Ishikawa (cell line): ENCODE results near the gene USP33.

ENCODE experiments used
- CEBPB ChIP-seq: IDR thresholded peaks from 2 replicates; pipeline ENCODE4 v1.6.1; 2012
- CREB1 ChIP-seq: IDR thresholded peaks from 2 replicates; pipeline ENCODE4 v1.6.1; 2012; ENCODE audit warnings: low read depth
- EGR1 ChIP-seq: IDR thresholded peaks from 2 replicates; pipeline ENCODE4 v1.6.1; 2012
- EP300 ChIP-seq: IDR thresholded peaks from 2 replicates; pipeline ENCODE4 v1.6.1; 2012; ENCODE audit warnings: borderline replicate concordance
- FOXM1 ChIP-seq: IDR thresholded peaks from 2 replicates; pipeline ENCODE4 v1.6.1; 2012; ENCODE audit warnings: low read depth, borderline replicate concordance
- NFIC ChIP-seq: IDR thresholded peaks from 2 replicates; pipeline ENCODE4 v1.6.1; 2012
- RAD21 ChIP-seq: IDR thresholded peaks from 2 replicates; pipeline ENCODE4 v1.6.1; 2012; ENCODE audit warnings: low read depth
- TAF1 ChIP-seq: IDR thresholded peaks from 2 replicates; pipeline ENCODE4 v1.6.1; 2012; ENCODE audit warnings: low read depth, mild to moderate bottlenecking
- TCF12 ChIP-seq: IDR thresholded peaks from 2 replicates; pipeline ENCODE4 v1.6.1; 2012; ENCODE audit warnings: low read depth
- TEAD4 ChIP-seq: IDR thresholded peaks from 2 replicates; pipeline ENCODE4 v1.6.1; 2012
- YY1 ChIP-seq: IDR thresholded peaks from 2 replicates; pipeline ENCODE4 v1.6.1; 2012; ENCODE audit warnings: low read depth
- ZBTB7A ChIP-seq: IDR thresholded peaks from 2 replicates; pipeline ENCODE4 v1.6.1; 2012; ENCODE audit warnings: low read depth
- TF ChIP-seq, protein P1 (sequence below): IDR thresholded peaks from 2 replicates; pipeline ENCODE4 v1.6.1; 2012
- TF ChIP-seq, protein P2 (sequence below): IDR thresholded peaks from 2 replicates; pipeline ENCODE4 v1.6.1; 2012
- TF ChIP-seq, protein P3 (sequence below): IDR thresholded peaks from 2 replicates; pipeline ENCODE4 v1.6.1; 2012; ENCODE audit warnings: low read depth, mild to moderate bottlenecking

Gene USP33

DNA sequence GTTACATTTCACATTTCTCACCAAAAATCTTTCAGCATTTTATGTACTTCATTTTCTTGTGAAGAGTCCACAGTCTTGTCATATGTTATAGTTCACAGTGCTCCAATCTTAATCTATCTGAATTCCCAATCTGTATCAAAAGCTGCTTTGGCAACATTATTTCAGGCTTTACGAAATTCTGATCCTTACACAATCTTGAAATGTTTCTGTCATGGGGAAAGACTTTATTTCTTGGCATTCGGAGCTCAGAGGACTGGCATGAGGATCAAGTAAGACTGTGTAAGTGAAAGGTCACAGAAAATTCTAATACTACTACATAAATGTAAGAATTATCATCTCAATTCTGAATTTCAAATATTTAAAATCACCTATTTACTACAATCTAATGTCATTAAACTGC, 2.0 kb downstream of the USP33 start:
- TF ChIP-seq TEAD4: no peak
- no peak for TF ChIP-seq EGR1
- no peak for TF ChIP-seq RAD21
- no peak for TF ChIP-seq ZBTB7A
- TF ChIP-seq EP300: no peak
- TF ChIP-seq CEBPB: no peak
- no peak for TF ChIP-seq NFIC
- no peak for TF ChIP-seq TCF12
- no peak for TF ChIP-seq FOXM1
- TF ChIP-seq CREB1: no peak

DNA sequence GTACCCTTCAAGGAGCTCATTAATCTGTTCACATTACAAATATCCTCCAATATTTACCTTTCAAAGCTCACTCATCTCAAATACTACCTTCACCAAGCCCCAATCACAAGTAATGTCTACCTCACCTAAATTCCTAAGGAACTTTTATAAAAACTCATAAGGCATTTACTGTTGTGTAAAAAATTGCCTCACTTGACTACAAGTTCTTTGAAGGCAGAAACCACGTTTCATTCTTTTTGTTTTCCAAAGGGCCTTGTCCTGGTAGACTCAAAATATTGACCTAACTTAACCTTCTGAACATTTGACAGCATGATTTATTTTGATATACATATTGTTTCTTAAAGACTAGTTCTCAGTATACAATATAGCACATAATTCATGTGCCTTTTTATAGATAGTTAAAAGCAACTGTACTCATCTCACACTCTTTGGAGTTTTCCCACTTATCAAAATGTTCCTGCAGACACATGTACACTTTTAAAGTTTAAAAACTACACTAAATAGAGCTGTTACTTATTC, 2.5 kb downstream of the USP33 start:
- TF ChIP-seq EGR1: no peak
- no peak for TF ChIP-seq EP300
- TF ChIP-seq, protein P1, sequence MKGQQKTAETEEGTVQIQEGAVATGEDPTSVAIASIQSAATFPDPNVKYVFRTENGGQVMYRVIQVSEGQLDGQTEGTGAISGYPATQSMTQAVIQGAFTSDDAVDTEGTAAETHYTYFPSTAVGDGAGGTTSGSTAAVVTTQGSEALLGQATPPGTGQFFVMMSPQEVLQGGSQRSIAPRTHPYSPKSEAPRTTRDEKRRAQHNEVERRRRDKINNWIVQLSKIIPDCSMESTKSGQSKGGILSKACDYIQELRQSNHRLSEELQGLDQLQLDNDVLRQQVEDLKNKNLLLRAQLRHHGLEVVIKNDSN: no peak
- TF ChIP-seq TEAD4: no peak
- no peak for TF ChIP-seq ZBTB7A
- no peak for TF ChIP-seq NFIC
- TF ChIP-seq, protein P2, sequence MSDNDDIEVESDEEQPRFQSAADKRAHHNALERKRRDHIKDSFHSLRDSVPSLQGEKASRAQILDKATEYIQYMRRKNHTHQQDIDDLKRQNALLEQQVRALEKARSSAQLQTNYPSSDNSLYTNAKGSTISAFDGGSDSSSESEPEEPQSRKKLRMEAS: no peak
- no peak for TF ChIP-seq CEBPB
- TF ChIP-seq RAD21: no peak
- TF ChIP-seq CREB1: no peak
- no peak for TF ChIP-seq YY1
- TF ChIP-seq FOXM1: no peak
- TF ChIP-seq, protein P3, sequence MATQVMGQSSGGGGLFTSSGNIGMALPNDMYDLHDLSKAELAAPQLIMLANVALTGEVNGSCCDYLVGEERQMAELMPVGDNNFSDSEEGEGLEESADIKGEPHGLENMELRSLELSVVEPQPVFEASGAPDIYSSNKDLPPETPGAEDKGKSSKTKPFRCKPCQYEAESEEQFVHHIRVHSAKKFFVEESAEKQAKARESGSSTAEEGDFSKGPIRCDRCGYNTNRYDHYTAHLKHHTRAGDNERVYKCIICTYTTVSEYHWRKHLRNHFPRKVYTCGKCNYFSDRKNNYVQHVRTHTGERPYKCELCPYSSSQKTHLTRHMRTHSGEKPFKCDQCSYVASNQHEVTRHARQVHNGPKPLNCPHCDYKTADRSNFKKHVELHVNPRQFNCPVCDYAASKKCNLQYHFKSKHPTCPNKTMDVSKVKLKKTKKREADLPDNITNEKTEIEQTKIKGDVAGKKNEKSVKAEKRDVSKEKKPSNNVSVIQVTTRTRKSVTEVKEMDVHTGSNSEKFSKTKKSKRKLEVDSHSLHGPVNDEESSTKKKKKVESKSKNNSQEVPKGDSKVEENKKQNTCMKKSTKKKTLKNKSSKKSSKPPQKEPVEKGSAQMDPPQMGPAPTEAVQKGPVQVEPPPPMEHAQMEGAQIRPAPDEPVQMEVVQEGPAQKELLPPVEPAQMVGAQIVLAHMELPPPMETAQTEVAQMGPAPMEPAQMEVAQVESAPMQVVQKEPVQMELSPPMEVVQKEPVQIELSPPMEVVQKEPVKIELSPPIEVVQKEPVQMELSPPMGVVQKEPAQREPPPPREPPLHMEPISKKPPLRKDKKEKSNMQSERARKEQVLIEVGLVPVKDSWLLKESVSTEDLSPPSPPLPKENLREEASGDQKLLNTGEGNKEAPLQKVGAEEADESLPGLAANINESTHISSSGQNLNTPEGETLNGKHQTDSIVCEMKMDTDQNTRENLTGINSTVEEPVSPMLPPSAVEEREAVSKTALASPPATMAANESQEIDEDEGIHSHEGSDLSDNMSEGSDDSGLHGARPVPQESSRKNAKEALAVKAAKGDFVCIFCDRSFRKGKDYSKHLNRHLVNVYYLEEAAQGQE: no peak
- no peak for TF ChIP-seq TCF12
- TF ChIP-seq TAF1: no peak

DNA sequence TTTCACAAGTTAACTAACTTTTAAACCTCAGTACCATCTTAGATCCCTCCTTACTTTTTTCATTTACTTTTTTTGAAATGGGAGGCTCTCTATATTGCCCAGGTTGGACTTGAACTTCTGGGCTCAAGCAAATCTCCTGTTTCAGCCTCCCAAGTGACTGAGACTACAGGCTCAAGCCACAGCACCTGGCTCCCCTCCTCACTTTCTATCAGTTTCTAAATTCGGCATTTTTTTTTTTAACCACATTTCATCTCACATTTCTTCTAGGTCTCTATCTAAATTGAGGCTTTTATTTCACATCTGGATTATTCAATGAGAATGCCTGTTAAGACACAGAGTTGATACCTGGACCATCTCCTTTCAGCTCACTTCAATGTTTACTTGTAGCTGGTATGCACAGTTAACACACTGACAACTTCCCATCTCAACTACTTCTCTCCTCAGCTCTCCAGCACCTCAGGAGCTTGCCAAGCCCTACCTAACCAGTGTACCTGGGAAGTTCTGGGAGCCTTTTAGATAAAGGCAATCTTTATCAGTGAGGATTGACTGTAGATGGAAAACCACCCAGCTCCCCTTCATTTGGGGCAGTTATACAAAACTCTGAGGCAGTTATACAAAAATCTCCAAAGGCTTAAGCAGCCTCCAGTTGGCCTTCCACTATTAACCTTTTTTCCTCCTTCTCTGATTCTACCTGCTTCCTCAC, 3.4 kb downstream of the USP33 start:
- TF ChIP-seq YY1 (no peak), CREB1 (no peak), EP300 (no peak), CEBPB (no peak)

DNA sequence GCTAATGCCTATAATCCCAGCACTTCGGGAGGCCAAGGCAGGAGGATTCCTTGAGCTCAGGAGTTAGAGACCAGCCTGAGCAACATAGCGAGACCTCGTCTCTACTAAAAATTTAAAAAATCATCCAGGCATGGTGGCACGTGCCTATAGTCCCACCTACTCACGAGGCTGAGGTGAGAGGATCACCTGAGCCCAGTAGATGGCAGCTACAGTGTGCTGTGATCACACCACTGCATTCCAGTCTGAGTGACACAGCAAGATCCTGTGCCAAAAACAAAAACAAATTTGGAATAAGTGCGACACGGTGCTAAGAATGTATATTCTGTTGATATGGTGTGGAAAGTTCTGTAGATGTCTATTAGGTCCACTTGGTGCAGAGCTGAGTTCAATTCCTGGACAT, 15.1 kb downstream of the USP33 start:
- TF ChIP-seq FOXM1: no peak
- TF ChIP-seq NFIC: 0 out of 2 replicates have a peak, but pooled peaks have one; percentile 19
- TF ChIP-seq, protein P1: peak; percentile 51; the same call in 1 of the 2 replicates
- TF ChIP-seq, protein P3: no peak
- TF ChIP-seq TEAD4: 0 out of 2 replicates have a peak, but pooled peaks have one; percentile 33
- TF ChIP-seq, protein P2: peak; percentile 87
- TF ChIP-seq RAD21: peak; percentile 22; the same call in 1 of the 2 replicates

DNA sequence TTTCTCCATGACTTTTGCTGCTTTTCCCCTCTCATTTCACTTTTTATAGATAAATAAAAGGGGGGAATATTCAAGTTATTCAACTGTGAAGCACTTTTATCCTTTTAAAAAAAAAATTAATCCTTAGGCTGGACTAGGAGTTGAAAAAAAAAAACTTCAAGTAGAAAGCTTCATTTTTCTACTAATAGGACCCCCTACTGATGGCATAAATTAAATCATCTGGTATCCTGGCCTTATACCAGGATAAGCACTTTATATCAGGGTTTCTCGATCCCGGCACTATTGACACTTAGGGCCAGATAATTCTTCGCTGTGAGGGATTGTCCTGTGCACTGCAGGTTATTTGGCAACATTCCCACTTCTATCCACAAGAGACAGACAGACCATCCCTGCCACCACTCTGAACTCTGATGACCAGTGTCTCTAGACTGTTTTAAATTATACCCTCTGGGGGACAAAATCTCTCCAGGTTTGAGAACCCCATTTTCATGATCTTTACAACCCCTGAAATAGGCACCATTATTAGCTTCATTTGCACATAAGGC, 17.6 kb downstream of the USP33 start:
- TF ChIP-seq EGR1: no peak
- peak; percentile 36; the same call in 1 of the 2 replicates for TF ChIP-seq NFIC

DNA sequence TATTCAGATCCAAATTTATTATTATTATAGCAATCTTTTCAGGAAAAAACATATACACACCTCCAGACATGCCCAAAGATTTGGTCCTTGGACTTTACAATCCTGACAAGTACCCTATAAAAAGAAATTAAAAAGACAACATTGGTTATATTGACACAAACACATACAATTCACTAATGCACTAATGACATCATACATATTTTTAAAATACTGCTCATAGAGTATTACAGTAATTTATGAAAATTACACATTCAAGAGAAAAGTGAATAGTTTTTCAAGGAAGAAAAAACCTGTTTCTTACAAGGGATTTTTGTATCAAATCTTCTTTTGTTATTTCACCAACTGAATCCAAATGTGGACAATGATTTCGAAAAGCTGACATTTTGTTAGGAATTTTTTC, 18.3 kb downstream of the USP33 start:
- TF ChIP-seq CREB1 (no peak), NFIC (no peak), RAD21 (no peak), YY1 (no peak), TEAD4 (no peak), EGR1 (no peak), TAF1 (no peak), CEBPB (no peak), TCF12 (no peak)
- TF ChIP-seq, protein P2: no peak
- TF ChIP-seq, protein P1: no peak
- TF ChIP-seq, protein P3: no peak
